Measurements from ENCODE around the gene CHP2. TPM values are rescaled to one million over a fixed set of nuclear protein-coding genes. Genes with fewer than 3 reads are reported as not detected.

The CHP2 gene
- total and polyA plus RNA-seq, 2 experiments from 2014 or later: 2.0 to 3.3 TPM

DNA sequence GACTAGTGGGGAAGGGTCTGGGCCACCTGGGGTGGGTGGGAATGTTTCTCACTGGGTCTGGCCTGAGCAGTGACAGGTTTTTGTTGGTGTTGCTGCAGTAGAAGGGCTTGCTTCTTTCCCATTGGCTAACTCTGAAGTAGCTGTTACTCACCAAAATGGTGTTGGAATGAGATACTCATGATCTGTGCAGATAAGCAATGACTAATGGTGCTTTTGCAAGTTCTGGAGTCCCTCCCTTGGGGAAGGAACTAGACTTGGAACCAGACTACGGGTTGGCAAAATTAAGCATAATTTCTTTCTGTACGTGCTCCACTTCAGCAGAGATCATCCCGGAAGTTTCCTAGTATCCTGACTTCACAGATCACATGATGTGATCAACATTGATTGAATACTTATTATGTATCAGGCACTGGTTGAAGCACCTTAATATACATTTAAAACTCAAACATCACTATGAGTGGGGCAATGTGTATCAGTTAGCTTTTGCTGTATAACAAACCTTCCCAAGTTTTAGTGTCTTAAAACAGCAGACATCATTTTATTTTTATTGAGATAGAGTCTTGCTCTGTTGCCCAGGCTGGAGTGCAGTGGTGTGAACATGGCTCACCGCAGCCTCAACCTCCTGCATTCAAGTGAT, 30.1 kb downstream of the CHP2 start:
- H3K9me2 ChIP-seq (replicated peaks; ENCODE audit: insufficient read depth): no peaks in the 10 kb centered on the region
- no peak for DNase-seq (ENCODE audit: low spot score)
- 87% methylated on average over 4 of the region's 4 CpGs for WGBS (ENCODE audit: low lambda C conversion rate, missing lambda C conversion rate)

DNA sequence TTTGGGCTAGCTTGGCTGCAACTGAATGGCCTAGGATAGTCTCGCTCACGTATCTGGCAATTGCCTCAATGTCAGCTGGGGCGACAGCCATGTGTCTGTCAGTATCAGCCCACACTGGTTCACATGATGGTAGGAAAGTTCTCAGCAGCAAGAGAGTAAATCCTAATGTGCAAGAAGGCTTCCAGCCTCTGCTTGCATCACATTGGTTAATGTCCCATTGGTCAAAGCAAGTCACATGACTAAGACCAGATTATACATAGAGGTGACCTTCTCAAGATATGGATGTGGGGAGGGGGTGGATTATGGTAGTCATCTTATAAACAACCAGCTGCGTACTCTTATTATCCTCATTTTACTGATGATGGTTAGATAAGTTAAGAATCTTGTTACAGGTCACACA, 31.0 kb downstream of the CHP2 start:
- Histone ChIP-seq H3K4me2 (no peak overlapping the region), H4K20me1 (ENCODE audit: insufficient read depth, poor library complexity, severe bottlenecking) (no peaks in the 10 kb centered on the region), H2AFZ (no peak overlapping the region), H3K27ac (no peak overlapping the region), H3K27me3 (peaks cover 14% of the 10 kb centered on the region), H3K79me2 (no peaks in the 10 kb centered on the region), H3K4me1 (ENCODE audit: insufficient read depth) (no peaks in the 10 kb centered on the region), H3K9me2 (replicated peaks; ENCODE audit: insufficient read depth) (no peaks in the 10 kb centered on the region), H3K36me3 (replicated peaks; ENCODE audit: insufficient read depth, low read depth) (no peaks in the 10 kb centered on the region), H3K4me3 (no peak overlapping the region), H3K9me3 (ENCODE audit: low read depth) (no peaks in the 10 kb centered on the region)
- DNase-seq (ENCODE audit: low spot score): no peak
- TF ChIP-seq EZH2 (IDR thresholded peaks at IDR 0.05; ENCODE audit: borderline replicate concordance): no peak
- TF ChIP-seq EZH2phosphoT487 (IDR thresholded peaks at IDR 0.05; ENCODE audit: low read depth, severe bottlenecking, unreplicated experiment): no peak
- TF ChIP-seq, protein P1, sequence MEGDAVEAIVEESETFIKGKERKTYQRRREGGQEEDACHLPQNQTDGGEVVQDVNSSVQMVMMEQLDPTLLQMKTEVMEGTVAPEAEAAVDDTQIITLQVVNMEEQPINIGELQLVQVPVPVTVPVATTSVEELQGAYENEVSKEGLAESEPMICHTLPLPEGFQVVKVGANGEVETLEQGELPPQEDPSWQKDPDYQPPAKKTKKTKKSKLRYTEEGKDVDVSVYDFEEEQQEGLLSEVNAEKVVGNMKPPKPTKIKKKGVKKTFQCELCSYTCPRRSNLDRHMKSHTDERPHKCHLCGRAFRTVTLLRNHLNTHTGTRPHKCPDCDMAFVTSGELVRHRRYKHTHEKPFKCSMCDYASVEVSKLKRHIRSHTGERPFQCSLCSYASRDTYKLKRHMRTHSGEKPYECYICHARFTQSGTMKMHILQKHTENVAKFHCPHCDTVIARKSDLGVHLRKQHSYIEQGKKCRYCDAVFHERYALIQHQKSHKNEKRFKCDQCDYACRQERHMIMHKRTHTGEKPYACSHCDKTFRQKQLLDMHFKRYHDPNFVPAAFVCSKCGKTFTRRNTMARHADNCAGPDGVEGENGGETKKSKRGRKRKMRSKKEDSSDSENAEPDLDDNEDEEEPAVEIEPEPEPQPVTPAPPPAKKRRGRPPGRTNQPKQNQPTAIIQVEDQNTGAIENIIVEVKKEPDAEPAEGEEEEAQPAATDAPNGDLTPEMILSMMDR (IDR thresholded peaks at IDR 0.05; ENCODE audit: poor library complexity): no peak
- 87% methylated on average over 4 of the region's 4 CpGs for WGBS (ENCODE audit: low lambda C conversion rate, missing lambda C conversion rate)

More for the DNA sequence above, 30.1 kb downstream of the CHP2 start:
- Histone ChIP-seq H3K36me3 (replicated peaks; ENCODE audit: insufficient read depth, low read depth) (no peaks in the 10 kb centered on the region), H4K20me1 (ENCODE audit: insufficient read depth, poor library complexity, severe bottlenecking) (no peaks in the 10 kb centered on the region), H3K79me2 (no peaks in the 10 kb centered on the region), H3K27ac (no peak overlapping the region), H3K4me3 (no peak overlapping the region), H3K27me3 (peaks cover 14% of the 10 kb centered on the region), H3K4me2 (no peak overlapping the region), H3K9me3 (ENCODE audit: low read depth) (no peaks in the 10 kb centered on the region), H3K4me1 (ENCODE audit: insufficient read depth) (no peaks in the 10 kb centered on the region), H2AFZ (no peak overlapping the region)
- TF ChIP-seq EZH2 (IDR thresholded peaks at IDR 0.05; ENCODE audit: borderline replicate concordance) (no peak), EZH2phosphoT487 (IDR thresholded peaks at IDR 0.05; ENCODE audit: low read depth, severe bottlenecking, unreplicated experiment) (no peak)
- TF ChIP-seq, protein P1 (IDR thresholded peaks at IDR 0.05; ENCODE audit: poor library complexity): no peak

DNA sequence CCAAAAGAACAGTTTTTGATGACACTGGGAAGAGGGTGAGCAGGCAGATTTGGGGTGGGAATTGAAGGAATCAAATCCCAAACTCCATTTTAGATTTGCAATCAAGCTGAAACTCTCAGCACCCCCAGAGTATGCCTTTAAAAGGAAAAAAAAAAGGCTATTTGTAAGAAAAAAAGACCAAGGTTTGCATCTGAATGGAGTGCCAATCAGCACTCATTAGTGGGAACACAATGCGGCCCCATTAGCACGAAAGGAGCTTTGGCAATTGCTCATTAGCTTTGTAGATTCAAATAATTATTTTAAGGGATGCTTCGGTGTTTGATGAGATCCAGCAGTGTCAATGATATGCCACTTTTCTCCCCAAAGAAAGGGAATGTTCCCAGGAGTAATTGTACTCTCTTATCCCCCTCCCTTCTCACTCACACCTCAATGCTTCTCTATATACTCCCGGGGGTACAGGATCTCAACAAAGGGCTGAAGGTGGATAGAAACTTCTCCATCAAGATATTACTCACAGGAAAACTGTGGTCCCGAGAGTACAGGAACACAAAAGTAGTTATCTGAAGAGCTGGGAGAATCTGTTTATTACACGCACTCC, 32.2 kb downstream of the CHP2 start:
- no peak for TF ChIP-seq EZH2 (IDR thresholded peaks at IDR 0.05; ENCODE audit: borderline replicate concordance)
- TF ChIP-seq, protein P1 (IDR thresholded peaks at IDR 0.05; ENCODE audit: poor library complexity): no peak
- no peak for TF ChIP-seq EZH2phosphoT487 (IDR thresholded peaks at IDR 0.05; ENCODE audit: low read depth, severe bottlenecking, unreplicated experiment)
- Histone ChIP-seq H4K20me1 (ENCODE audit: insufficient read depth, poor library complexity, severe bottlenecking) (no peaks in the 10 kb centered on the region), H3K4me3 (no peak overlapping the region), H3K4me2 (no peak overlapping the region), H3K79me2 (no peaks in the 10 kb centered on the region), H3K4me1 (ENCODE audit: insufficient read depth) (no peaks in the 10 kb centered on the region), H3K27me3 (peaks cover 14% of the 10 kb centered on the region), H2AFZ (no peak overlapping the region), H3K36me3 (replicated peaks; ENCODE audit: insufficient read depth, low read depth) (no peaks in the 10 kb centered on the region), H3K27ac (no peak overlapping the region), H3K9me2 (replicated peaks; ENCODE audit: insufficient read depth) (no peaks in the 10 kb centered on the region), H3K9me3 (ENCODE audit: low read depth) (no peaks in the 10 kb centered on the region)
- no peak for DNase-seq (ENCODE audit: low spot score)
- WGBS (ENCODE audit: low lambda C conversion rate, missing lambda C conversion rate): 23% methylated on average over 6 of the region's 6 CpGs

Measured in hepatocyte (in vitro differentiated cells).